Mammary epithelial cell (primary cell): ENCODE data around the gene ITPRID1.

Experiments
- CTCF ChIP-seq, 2 donors: IDR thresholded peaks in 1 of 2; conservative IDR thresholded peaks in 1 of 2; 2 replicates each; pipeline ENCODE4 v1.5.1; 2011 to 2012; ENCODE audit warnings: inconsistent platforms in 2 of 2, low read length in 2 of 2, mild to moderate bottlenecking in 2 of 2, control low read depth in 1 of 2, low read depth in 1 of 2; ENCODE audit not compliant: insufficient read depth in 1 of 2; ENCODE audit errors: extremely low read depth in 1 of 2
- EZH2 ChIP-seq: IDR thresholded peaks from 2 replicates; pipeline ENCODE4 v1.6.1; 2012; ENCODE audit warnings: low read length, inconsistent platforms, borderline replicate concordance

- no peak for TF ChIP-seq CTCF (conservative IDR thresholded peaks at IDR 0.05 in 1 of 2, IDR thresholded peaks at IDR 0.05 in 1 of 2; ENCODE audit: extremely low read depth in 1 of 2, insufficient read depth in 1 of 2, low read depth in 1 of 2, low read length in 2 of 2)
- TF ChIP-seq EZH2: no peak
Measured at GRCh38 chr7:31478018-31478417, 35.9 kb upstream of the ITPRID1 start.
